ENCODE data around the gene ERMARD.

The ERMARD gene

GRCh38 chr6:169776379-169776778 lies 25.0 kb downstream of the ERMARD start:
- TF ChIP-seq MAX (IDR thresholded peaks at IDR 0.05; ENCODE audit: low read depth, low read length) = no peak
- no peak for TF ChIP-seq POLR2A (IDR thresholded peaks at IDR 0.05; ENCODE audit: extremely low read depth, insufficient read length)
- TF ChIP-seq CTCF (IDR thresholded peaks at IDR 0.05; ENCODE audit: low read depth, low read length) = no peak
- DNase-seq (ENCODE audit: low read depth) = no peak
- no peak overlapping the region for H3K4me3 ChIP-seq (ENCODE audit: low read depth, low read length)

- no peak for DNase-seq (ENCODE audit: low read depth)
- no peak overlapping the region for H3K4me3 ChIP-seq (ENCODE audit: low read depth, low read length)
- no peak for TF ChIP-seq CTCF (IDR thresholded peaks at IDR 0.05; ENCODE audit: low read depth, low read length)
Measured at GRCh38 chr6:169777896-169778295, 26.5 kb downstream of the ERMARD start.

GRCh38 chr6:169778646-169779045 lies 27.2 kb downstream of the ERMARD start:
- H3K4me3 ChIP-seq (ENCODE audit: low read depth, low read length) = no peak overlapping the region
- TF ChIP-seq POLR2A (IDR thresholded peaks at IDR 0.05; ENCODE audit: extremely low read depth, insufficient read length) (no peak), MYC (IDR thresholded peaks at IDR 0.05; ENCODE audit: low read depth, low read length) (no peak), MAX (IDR thresholded peaks at IDR 0.05; ENCODE audit: low read depth, low read length) (no peak), CTCF (IDR thresholded peaks at IDR 0.05; ENCODE audit: low read depth, low read length) (no peak)
- DNase-seq (ENCODE audit: low read depth) = no peak

GRCh38 chr6:169779092-169779815 lies 27.8 kb downstream of the ERMARD start:
- TF ChIP-seq MAX (IDR thresholded peaks at IDR 0.05; ENCODE audit: low read depth, low read length) (no peak), MYC (IDR thresholded peaks at IDR 0.05; ENCODE audit: low read depth, low read length) (no peak), CTCF (IDR thresholded peaks at IDR 0.05; ENCODE audit: low read depth, low read length) (no peak), POLR2A (IDR thresholded peaks at IDR 0.05; ENCODE audit: extremely low read depth, insufficient read length) (no peak)
- DNase-seq (ENCODE audit: low read depth) = no peak
- no peak overlapping the region for H3K4me3 ChIP-seq (ENCODE audit: low read depth, low read length)

GRCh38 chr6:169779896-169780295 lies 28.5 kb downstream of the ERMARD start:
- DNase-seq (ENCODE audit: low read depth) = no peak
- H3K4me3 ChIP-seq (ENCODE audit: low read depth, low read length) = no peak overlapping the region
- TF ChIP-seq MAX (IDR thresholded peaks at IDR 0.05; ENCODE audit: low read depth, low read length) (no peak), CTCF (IDR thresholded peaks at IDR 0.05; ENCODE audit: low read depth, low read length) (no peak), MYC (IDR thresholded peaks at IDR 0.05; ENCODE audit: low read depth, low read length) (no peak), POLR2A (IDR thresholded peaks at IDR 0.05; ENCODE audit: extremely low read depth, insufficient read length) (no peak)

GRCh38 chr6:169780571-169781091 lies 29.2 kb downstream of the ERMARD start:
- TF ChIP-seq POLR2A (IDR thresholded peaks at IDR 0.05; ENCODE audit: extremely low read depth, insufficient read length) = no peak
- TF ChIP-seq MYC (IDR thresholded peaks at IDR 0.05; ENCODE audit: low read depth, low read length) = no peak
- no peak for TF ChIP-seq CTCF (IDR thresholded peaks at IDR 0.05; ENCODE audit: low read depth, low read length)
- TF ChIP-seq MAX (IDR thresholded peaks at IDR 0.05; ENCODE audit: low read depth, low read length) = no peak
- DNase-seq (ENCODE audit: low read depth) = no peak
- H3K4me3 ChIP-seq (ENCODE audit: low read depth, low read length) = no peak overlapping the region

Measured in NB4 (cell line).